Retinal pigment epithelial cell (primary cell): ENCODE results near the gene RAD51C.
"Not testable (repeated sequence)": the region's sequence is repeated elsewhere in the genome, so short reads cannot be mapped to it uniquely, and the experiment has no call there.

Experiments used
- DNase-seq: peaks from one replicate; pipeline ENCODE4 v3.0.0-alpha.2; 2010; ENCODE audit warnings: low read depth
- H3K4me3 ChIP-seq: 2 replicates; pipeline ENCODE4 v1.5.1; 2011; ENCODE audit warnings: mild to moderate bottlenecking, low read length, control low read depth, moderate library complexity
- TF ChIP-seq, protein P1 (sequence below): conservative IDR thresholded peaks from 2 replicates; pipeline ENCODE4 v1.5.1; 2011; ENCODE audit warnings: low read depth, low read length, control low read depth, inconsistent platforms

The RAD51C gene

DNA sequence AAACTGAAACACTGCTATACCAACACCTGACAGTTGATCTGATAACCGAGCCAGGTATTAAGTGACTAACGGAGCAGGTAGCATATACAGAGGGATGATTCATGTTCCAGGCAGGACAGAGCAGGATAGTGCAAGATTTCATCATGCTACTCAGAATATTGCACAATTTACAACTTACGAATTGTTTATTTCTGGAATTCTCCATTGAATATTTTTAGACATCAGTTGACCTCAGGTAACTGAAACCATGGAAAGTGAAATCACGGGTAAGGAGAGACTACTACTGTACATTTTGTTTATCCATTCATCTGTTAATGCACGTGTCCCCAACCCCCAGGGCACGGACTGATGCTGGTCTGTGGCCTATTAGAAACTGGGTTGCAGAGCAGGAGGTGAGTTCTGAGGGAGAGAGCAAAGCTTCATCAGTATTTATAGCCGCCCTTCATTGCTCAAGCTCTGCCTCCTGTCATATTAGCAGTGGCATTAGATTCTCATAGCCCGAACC is 48.8 kb downstream of the RAD51C start:
- DNase-seq = no peak
- TF ChIP-seq, protein P1, sequence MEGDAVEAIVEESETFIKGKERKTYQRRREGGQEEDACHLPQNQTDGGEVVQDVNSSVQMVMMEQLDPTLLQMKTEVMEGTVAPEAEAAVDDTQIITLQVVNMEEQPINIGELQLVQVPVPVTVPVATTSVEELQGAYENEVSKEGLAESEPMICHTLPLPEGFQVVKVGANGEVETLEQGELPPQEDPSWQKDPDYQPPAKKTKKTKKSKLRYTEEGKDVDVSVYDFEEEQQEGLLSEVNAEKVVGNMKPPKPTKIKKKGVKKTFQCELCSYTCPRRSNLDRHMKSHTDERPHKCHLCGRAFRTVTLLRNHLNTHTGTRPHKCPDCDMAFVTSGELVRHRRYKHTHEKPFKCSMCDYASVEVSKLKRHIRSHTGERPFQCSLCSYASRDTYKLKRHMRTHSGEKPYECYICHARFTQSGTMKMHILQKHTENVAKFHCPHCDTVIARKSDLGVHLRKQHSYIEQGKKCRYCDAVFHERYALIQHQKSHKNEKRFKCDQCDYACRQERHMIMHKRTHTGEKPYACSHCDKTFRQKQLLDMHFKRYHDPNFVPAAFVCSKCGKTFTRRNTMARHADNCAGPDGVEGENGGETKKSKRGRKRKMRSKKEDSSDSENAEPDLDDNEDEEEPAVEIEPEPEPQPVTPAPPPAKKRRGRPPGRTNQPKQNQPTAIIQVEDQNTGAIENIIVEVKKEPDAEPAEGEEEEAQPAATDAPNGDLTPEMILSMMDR = no peak
- H3K4me3 ChIP-seq = no peak overlapping the region

DNA sequence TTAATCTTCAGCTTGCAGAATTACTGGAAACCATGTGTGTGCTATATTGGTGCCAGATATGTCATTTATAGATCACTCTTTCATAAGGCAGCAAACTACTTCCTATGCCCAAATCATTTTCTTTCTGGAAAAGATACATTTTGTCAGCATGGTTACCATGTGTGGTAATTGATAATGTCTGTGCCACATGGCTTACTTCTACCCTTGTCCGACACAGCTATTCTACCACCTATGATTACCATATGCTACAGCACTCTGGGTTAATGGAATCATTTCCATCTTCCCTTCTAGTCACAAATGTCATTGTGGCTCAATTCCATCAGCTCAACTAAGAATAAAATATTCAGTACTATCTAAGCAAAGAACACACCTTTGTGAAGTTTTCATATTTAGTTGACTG is 55.3 kb downstream of the RAD51C start:
- no peak overlapping the region for H3K4me3 ChIP-seq
- DNase-seq = no peak
- TF ChIP-seq, protein P1 = no peak

DNA sequence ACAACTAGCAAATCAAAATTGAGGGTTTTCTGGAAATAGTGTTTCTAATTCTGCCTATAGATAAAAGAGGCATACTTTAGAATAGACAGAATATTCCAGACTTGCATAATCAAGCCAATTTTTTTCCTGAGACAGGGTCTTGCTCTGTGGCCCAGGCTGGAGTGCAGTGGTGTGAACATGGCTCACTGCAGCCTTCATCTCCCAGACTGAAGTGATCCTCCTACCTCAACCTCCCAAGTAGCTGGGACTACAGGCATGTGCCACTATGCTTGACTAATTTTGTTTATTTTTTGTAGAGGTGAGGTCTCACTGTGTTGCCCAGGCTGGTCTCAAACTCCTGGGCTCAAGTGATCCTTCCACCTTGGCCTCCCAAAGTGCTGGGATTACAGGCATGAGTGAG is 57.2 kb downstream of the RAD51C start:
- H3K4me3 ChIP-seq, DNase-seq: not testable (repeated sequence)

DNA sequence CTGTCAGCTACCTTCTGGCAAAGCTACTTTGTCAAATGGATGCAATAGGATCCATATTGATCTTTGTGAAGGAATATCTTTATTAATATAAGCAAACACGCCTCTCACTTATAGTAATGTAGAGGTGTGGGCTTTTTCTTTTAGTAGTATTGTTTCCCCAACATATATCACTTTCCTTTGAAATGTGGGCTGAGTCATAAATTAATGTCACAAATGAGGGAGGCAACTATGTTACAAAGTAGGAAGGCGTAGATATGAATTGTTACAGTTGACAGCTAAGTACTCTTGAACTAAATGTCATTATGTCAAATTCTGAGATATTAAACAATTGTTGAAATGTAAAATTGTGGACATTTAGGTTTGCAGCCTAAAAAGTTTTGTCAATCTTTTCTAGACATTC is 60.6 kb downstream of the RAD51C start:
- TF ChIP-seq, protein P1 = no peak
- no peak overlapping the region for H3K4me3 ChIP-seq
- DNase-seq = no peak

DNA sequence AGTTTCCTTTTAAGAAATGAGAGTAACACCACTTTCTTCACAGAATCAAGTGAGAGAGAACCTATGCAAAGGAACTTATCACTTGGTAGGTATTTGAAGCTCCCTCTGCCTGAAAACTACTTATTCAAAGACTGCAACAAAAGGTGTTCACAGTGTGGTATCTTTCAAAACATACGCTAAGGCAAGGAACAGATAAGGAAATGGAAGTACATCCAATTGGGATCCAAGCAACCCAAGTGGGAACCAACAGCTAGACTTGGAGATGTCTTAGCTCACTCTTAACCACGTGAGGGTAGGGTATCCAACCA is 62.8 kb downstream of the RAD51C start:
- DNase-seq = no peak
- peak overlapping the region; percentile 69 for H3K4me3 ChIP-seq
- TF ChIP-seq, protein P1 = no peak

DNA sequence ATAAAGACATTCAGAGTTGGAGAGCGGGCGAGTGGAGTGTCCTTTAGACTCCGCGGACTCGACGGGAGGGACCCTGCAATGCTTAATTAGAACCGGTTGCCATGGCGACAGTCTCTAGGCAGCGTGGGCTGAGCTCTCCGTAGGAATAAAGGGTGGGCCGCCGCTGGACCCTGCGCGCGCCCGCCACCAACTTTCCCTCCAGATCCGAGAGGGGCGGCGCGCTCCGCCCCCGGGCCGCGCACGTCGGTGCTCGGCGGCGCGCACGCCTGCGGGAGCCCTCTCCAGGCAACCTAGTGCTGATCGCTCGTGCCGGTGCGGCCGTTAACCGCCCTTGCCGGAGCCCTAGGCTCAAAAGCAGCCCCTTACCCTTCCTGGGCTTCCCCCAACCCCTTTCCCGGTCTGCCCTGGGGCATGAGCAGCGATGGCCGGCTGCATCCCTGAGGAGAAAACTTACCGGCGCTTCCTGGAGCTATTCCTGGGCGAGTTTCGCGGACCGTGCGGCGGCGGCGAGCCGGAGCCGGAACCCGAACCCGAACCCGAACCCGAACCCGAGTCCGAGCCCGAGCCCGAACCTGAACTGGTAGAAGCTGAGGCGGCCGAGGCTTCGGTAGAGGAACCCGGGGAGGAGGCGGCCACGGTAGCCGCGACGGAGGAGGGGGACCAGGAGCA is 63.3 kb downstream of the RAD51C start, which contains the start of gene PPM1E:
PPM1E (plus strand) TSS at position 278 of the 669 bp plus-strand sequence.
- TF ChIP-seq, protein P1 = no peak
- peak within 1 kb of the TSS; percentile 69 for H3K4me3 ChIP-seq
- no peak for DNase-seq

DNA sequence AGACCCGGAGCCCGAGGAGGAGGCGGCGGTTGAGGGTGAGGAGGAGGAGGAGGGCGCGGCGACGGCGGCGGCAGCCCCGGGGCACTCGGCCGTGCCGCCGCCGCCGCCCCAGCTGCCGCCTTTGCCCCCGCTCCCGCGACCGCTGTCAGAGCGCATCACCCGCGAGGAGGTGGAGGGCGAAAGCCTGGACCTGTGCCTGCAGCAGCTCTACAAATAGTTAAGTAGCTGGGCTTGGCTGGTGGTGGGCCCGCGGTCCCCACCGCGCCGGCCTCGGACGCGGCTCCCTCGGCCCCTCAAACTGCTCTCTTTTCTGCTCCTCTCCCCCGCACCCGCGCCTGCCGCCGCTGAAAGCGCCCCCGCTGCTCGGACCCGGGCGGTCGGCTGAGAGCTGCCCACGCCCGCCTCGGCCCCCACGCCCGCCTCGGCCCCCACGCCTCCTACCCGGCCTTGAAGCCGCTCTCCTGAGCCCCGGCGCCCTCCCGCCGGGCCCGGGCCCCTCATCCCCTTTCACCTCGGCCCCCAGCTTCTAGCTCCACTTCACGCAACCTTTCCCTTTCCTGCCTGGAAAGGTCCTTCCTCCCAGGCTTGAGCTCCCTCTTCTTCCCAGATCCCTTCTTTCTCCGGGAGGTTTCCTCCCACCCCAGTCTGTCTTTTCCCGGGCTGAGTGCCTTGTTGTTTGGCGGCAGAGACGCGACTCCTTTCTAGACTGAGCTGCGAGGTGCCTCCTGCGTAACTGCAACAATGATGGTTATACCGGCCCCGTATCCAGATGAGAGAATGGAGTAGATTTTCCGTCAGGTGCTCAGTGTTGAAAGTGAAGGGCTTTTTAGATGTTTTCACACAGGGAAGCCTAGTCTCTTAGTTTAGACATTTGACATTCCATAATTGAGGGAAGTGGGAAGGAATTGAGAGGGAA is 64.1 kb downstream of the RAD51C start:
- H3K4me3 ChIP-seq = peak overlapping the region; percentile 69
- DNase-seq = no peak
- TF ChIP-seq, protein P1 = no peak
